PC-3 (cell line): Measurements from ENCODE around the gene MTCH1. TPM values are rescaled to one million over a fixed set of nuclear protein-coding genes. Genes with fewer than 3 reads are reported as not detected.
"Not testable (repeated sequence)": the region's sequence is repeated elsewhere in the genome, so short reads cannot be mapped to it uniquely, and the experiment has no call there.

Experiments
- ATAC-seq: fragments of 200-7000 bp; cut with Tn5 transposase; 2 replicates; pipeline ENCODE4 v1.9.1; 2020; ENCODE audit warnings: mild to moderate bottlenecking, moderate library complexity
- BruUV-seq: library from RNA; stranded (reverse); fragments of 400-500 nt; replicated peaks from 2 replicates; lab custom pipeline; 2021; lab: Mats Ljungman, UMichigan
- CTCF ChIA-PET: fragments of 300-600 bp; sonication (Branson Sonifier 250); formaldehyde crosslinking; loops from one replicate; lab custom pipeline; 2022; ENCODE audit warnings: antibody characterized with exemption; lab: Charles Lee
- POLR2A ChIA-PET: fragments of 300-600 bp; sonication (Branson Sonifier 250); formaldehyde crosslinking; loops from one replicate; lab custom pipeline; 2022; ENCODE audit warnings: antibody characterized with exemption; ENCODE audit not compliant: unreplicated experiment; lab: Charles Lee
- DNase-seq: peaks from one replicate; pipeline ENCODE4 v3.0.0-alpha.2; 2015
- H2AFZ ChIP-seq: fragments of 300-600 bp; sonication (generic); 2 replicates; pipeline ENCODE4 v1.6.0; 2016; ENCODE audit warnings: antibody characterized with exemption, low read length
- H3F3A ChIP-seq: fragments of 300-600 bp; sonication (generic); one replicate; pipeline ENCODE4 v1.6.0; 2017; ENCODE audit warnings: antibody characterized with exemption, low read length, control low read depth, mild to moderate bottlenecking; ENCODE audit not compliant: unreplicated experiment
- H3K27ac ChIP-seq: fragments of 300-600 bp; sonication (generic); 2 replicates; pipeline ENCODE4 v1.5.1; 2016; ENCODE audit warnings: mild to moderate bottlenecking, low read length
- H3K27me3 ChIP-seq: fragments of 300-600 bp; sonication (generic); 2 replicates; pipeline ENCODE4 v1.6.1; 2016; ENCODE audit warnings: low read length, mixed read lengths
- H3K36me3 ChIP-seq: fragments of 300-600 bp; sonication (generic); 2 replicates; pipeline ENCODE4 v1.6.1; 2016; ENCODE audit warnings: low read depth, mixed run types, low read length, mixed read lengths
- H3K4me1 ChIP-seq: fragments of 300-600 bp; sonication (generic); 2 replicates; pipeline ENCODE4 v1.5.1; 2016; ENCODE audit warnings: low read length; ENCODE audit not compliant: insufficient read depth
- H3K4me2 ChIP-seq: fragments of 300-600 bp; sonication (generic); 2 replicates; pipeline ENCODE4 v1.6.0; 2016; ENCODE audit warnings: low read length
- H3K4me3 ChIP-seq: fragments of 300-600 bp; sonication (generic); 2 replicates; pipeline ENCODE4 v1.5.1; 2016; ENCODE audit warnings: mild to moderate bottlenecking, low read length, mixed read lengths
- H3K79me2 ChIP-seq: fragments of 300-600 bp; sonication (generic); 2 replicates; pipeline ENCODE4 v1.6.1; 2017; ENCODE audit warnings: low read length, mixed read lengths
- H3K9ac ChIP-seq: fragments of 300-600 bp; sonication (generic); 2 replicates; pipeline ENCODE4 v1.6.0; 2016; ENCODE audit warnings: mild to moderate bottlenecking, low read length
- H3K9me2 ChIP-seq: fragments of 300-600 bp; sonication (generic); replicated peaks from 2 replicates; pipeline ENCODE4 v1.6.1; 2016; ENCODE audit warnings: mixed run types, low read length, mixed read lengths
- H3K9me3 ChIP-seq: fragments of 300-600 bp; sonication (generic); 2 replicates; pipeline ENCODE4 v1.6.1; 2016; ENCODE audit warnings: low read length, mixed read lengths
- H4K20me1 ChIP-seq: fragments of 300-600 bp; sonication (generic); 2 replicates; pipeline ENCODE4 v1.6.1; 2016; ENCODE audit warnings: low read length, mixed read lengths
- EZH2 ChIP-seq: fragments of 300-600 bp; sonication (generic); IDR thresholded peaks from one replicate; pipeline ENCODE4 v1.6.1; 2017; ENCODE audit warnings: antibody characterized with exemption, mild to moderate bottlenecking, low read length; ENCODE audit not compliant: unreplicated experiment
- EZH2phosphoT487 ChIP-seq: fragments of 300-600 bp; sonication (generic); IDR thresholded peaks from 2 replicates; pipeline ENCODE4 v1.6.1; 2018; ENCODE audit warnings: mild to moderate bottlenecking, antibody characterized with exemption, low read length, borderline replicate concordance
- intact Hi-C: fragments of 100-400 bp; cut with micrococcal nuclease; formaldehyde crosslinking; loops from 2 replicates; pipeline ENCODE4 v1.9.0; 2023
- total RNA-seq: library from RNA; depleted of rRNA; stranded (reverse); fragments of >200 nt; gene quantifications from 2 replicates; pipeline ENCODE4 v1.2.3, GENCODE V29; 2014
- TF ChIP-seq, protein P1 (sequence below): fragments of 300-600 bp; sonication (generic); conservative IDR thresholded peaks from 2 replicates; pipeline ENCODE4 v1.5.1; 2017; ENCODE audit warnings: antibody characterized with exemption, low read depth, mild to moderate bottlenecking, low read length

MTCH1 gene
- total RNA-seq, 1 experiment from 2014 or later = 253 TPM

GRCh38 chr6:36954262-36954931 lies 31.6 kb downstream of the MTCH1 start, which contains the start of gene PI16:
Gene PI16 (plus strand): TSS chr6:36954738. CDS start chr6:36954761, 23 bp downstream.
- Histone ChIP-seq H3K4me1 (peaks cover 28% of the 10 kb centered on the region), H3K36me3 (no peaks in the 10 kb centered on the region), H2AFZ (0 out of 2 replicates have a peak within 1 kb of the TSS, but pooled peaks have one; percentile 59), H3K27ac (peak within 1 kb of the TSS; percentile 40; the same call in 1 of the 2 replicates), H3K9me3 (no peaks in the 10 kb centered on the region), H3K4me3 (no peak within 1 kb of the TSS), H3K79me2 (no peaks in the 10 kb centered on the region), H4K20me1 (no peaks in the 10 kb centered on the region), H3K9ac (no peak within 1 kb of the TSS), H3K9me2 (no peaks in the 10 kb centered on the region), H3K4me2 (peak within 1 kb of the TSS; percentile 39; the same call in 1 of the 2 replicates), H3K27me3 (no peaks in the 10 kb centered on the region), H3F3A (no peaks in the 10 kb centered on the region)
- ChIA-PET CTCF (no interaction called here), POLR2A (no interaction called here)
- no peak for ATAC-seq
- no peak for DNase-seq
- no TSS peak for BruUV-seq
- intact Hi-C loops = no loop called here
- TF ChIP-seq, protein P1, sequence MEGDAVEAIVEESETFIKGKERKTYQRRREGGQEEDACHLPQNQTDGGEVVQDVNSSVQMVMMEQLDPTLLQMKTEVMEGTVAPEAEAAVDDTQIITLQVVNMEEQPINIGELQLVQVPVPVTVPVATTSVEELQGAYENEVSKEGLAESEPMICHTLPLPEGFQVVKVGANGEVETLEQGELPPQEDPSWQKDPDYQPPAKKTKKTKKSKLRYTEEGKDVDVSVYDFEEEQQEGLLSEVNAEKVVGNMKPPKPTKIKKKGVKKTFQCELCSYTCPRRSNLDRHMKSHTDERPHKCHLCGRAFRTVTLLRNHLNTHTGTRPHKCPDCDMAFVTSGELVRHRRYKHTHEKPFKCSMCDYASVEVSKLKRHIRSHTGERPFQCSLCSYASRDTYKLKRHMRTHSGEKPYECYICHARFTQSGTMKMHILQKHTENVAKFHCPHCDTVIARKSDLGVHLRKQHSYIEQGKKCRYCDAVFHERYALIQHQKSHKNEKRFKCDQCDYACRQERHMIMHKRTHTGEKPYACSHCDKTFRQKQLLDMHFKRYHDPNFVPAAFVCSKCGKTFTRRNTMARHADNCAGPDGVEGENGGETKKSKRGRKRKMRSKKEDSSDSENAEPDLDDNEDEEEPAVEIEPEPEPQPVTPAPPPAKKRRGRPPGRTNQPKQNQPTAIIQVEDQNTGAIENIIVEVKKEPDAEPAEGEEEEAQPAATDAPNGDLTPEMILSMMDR = no peak
- TF ChIP-seq EZH2 = no peak
- TF ChIP-seq EZH2phosphoT487 = no peak

GRCh38 chr6:36953931-36954261 lies 32.1 kb downstream of the MTCH1 start:
- no peak for TF ChIP-seq EZH2phosphoT487
- no peaks in the 10 kb centered on the region for H4K20me1 ChIP-seq
- no peak overlapping the region for H3K27ac ChIP-seq
- ChIA-PET CTCF (no interaction called here), POLR2A (no interaction called here)
- no peak overlapping the region for H3K4me3 ChIP-seq
- no TSS peak for BruUV-seq
- H3K27me3 ChIP-seq = no peaks in the 10 kb centered on the region
- intact Hi-C loops = no loop called here
- no peaks in the 10 kb centered on the region for H3K9me2 ChIP-seq
- H3K9me3 ChIP-seq = no peaks in the 10 kb centered on the region
- ATAC-seq (no peak), DNase-seq (no peak)
- H3K79me2 ChIP-seq = no peaks in the 10 kb centered on the region
- no peaks in the 10 kb centered on the region for H3K36me3 ChIP-seq
- H3K9ac ChIP-seq = no peak overlapping the region
- peaks cover 33% of the 10 kb centered on the region for H3K4me1 ChIP-seq
- H3F3A ChIP-seq = no peaks in the 10 kb centered on the region
- H2AFZ ChIP-seq = no peak overlapping the region
- no peak overlapping the region for H3K4me2 ChIP-seq

DNA sequence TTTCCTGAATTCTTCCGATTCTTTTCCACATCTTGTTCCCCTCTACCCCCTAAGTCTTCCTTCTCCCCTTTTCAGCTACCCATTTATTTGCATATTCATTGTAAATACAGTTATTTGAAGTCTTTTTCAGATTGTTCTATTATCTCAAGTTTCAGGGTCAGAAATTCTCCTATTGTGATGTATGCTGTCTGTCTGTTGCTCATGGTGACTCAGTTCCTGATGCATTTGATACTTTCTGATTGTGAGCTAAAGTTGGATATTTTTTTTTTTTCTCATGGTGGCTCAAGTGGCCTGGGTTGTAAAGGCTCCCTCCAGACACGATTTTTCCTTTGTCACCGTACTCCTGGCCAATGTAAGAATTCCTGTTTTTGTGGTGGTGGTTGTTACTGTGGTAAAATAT lies 36.4 kb downstream of the MTCH1 start:
- H2AFZ ChIP-seq = peak overlapping the region; percentile 3

GRCh38 chr6:36949076-36949475 lies 36.9 kb downstream of the MTCH1 start:
- H3K4me3 ChIP-seq, H3K36me3 ChIP-seq, H3K79me2 ChIP-seq, DNase-seq, H3K27me3 ChIP-seq, BruUV-seq, intact Hi-C loops, H4K20me1 ChIP-seq, POLR2A ChIA-PET, H3K9me2 ChIP-seq, H3K9me3 ChIP-seq, H3F3A ChIP-seq, ATAC-seq: not testable (repeated sequence)
- Histone ChIP-seq H3K4me2 (peak overlapping the region; percentile 45), H2AFZ (peak overlapping the region; percentile 3; the same call in 1 of the 2 replicates), H3K4me1 (peaks cover 22% of the 10 kb centered on the region), H3K27ac (peak overlapping the region; percentile 90), H3K9ac (peak overlapping the region; percentile 30; the same call in 1 of the 2 replicates)
- CTCF ChIA-PET = interaction anchor here (1.0 to 1.3 kb wide), 2 partner anchors 35 to 69 kb away, joined by 3 to 9 read pairs; no protein-coding TSS in a partner anchor

More for the DNA sequence above, 36.4 kb downstream of the MTCH1 start:
- Histone ChIP-seq H3F3A (no peaks in the 10 kb centered on the region), H3K4me2 (peak overlapping the region; percentile 45), H3K79me2 (no peaks in the 10 kb centered on the region), H3K4me3 (0 out of 2 replicates have a peak overlapping the region, but pooled peaks have one; percentile 0), H3K27ac (peak overlapping the region; percentile 90), H3K4me1 (peaks cover 22% of the 10 kb centered on the region), H3K9ac (peak overlapping the region; percentile 49), H3K27me3 (no peaks in the 10 kb centered on the region), H3K36me3 (no peaks in the 10 kb centered on the region), H3K9me3 (no peaks in the 10 kb centered on the region), H3K9me2 (no peaks in the 10 kb centered on the region), H4K20me1 (no peaks in the 10 kb centered on the region)
- intact Hi-C loops = no loop called here
- POLR2A ChIA-PET = no interaction called here
- TF ChIP-seq EZH2phosphoT487 (no peak), EZH2 (no peak)
- TF ChIP-seq, protein P1 = no peak
- CTCF ChIA-PET = interaction anchor here (1.0 to 1.3 kb wide), 2 partner anchors 36 to 68 kb away, joined by 3 to 9 read pairs; no protein-coding TSS in a partner anchor
- ATAC-seq (peak; percentile 90), DNase-seq (peak; percentile 75)
- BruUV-seq = no TSS peak
